Prostate gland (tissue), 2 donors: Measurements from ENCODE around the gene BORCS6. TPM values are rescaled to one million over a fixed set of nuclear protein-coding genes. Genes with fewer than 3 reads are reported as not detected.

Experiments used
- DNase-seq: peaks from one replicate; pipeline ENCODE4 v3.0.0-alpha.2; 2019; ENCODE audit warnings: low spot score
- H3K27ac ChIP-seq, 2 donors: fragments of 200-600 bp; sonication (generic); 2 replicates each; pipeline ENCODE4 v1.5.1; 2017 to 2019
- H3K27me3 ChIP-seq: fragments of 200-600 bp; sonication (generic); replicated peaks from 2 replicates; pipeline ENCODE4 v1.5.1; 2019; ENCODE audit not compliant: insufficient read depth
- H3K36me3 ChIP-seq, 2 donors: fragments of 200-600 bp; sonication (generic); 1 replicate in 1 of 2; 2 replicates in 1 of 2; pipeline versions ENCODE4 v1.5.1 to v1.8.1; 2017 to 2019
- H3K4me1 ChIP-seq: fragments of 200-600 bp; sonication (generic); replicated peaks from 2 replicates; pipeline ENCODE4 v1.5.1; 2019
- H3K4me3 ChIP-seq, 2 donors: fragments of 200-600 bp; sonication (generic); 2 replicates each; pipeline ENCODE4 v1.5.1; 2017 to 2019
- H3K9me3 ChIP-seq: fragments of 200-600 bp; sonication (generic); 2 replicates; pipeline ENCODE4 v1.5.1; 2017
- CTCF ChIP-seq, 4 experiments: fragments of 200-600 bp in 2 of 4; fragments of 450-650 bp in 2 of 4; sonication (generic) in 2 of 4; IDR thresholded peaks; 1 replicate in 3 of 4; 2 replicates in 1 of 4; pipeline ENCODE4 v1.5.1; 2016 to 2019; ENCODE audit warnings: antibody characterized with exemption in 4 of 4, mild to moderate bottlenecking in 2 of 4, moderate library complexity in 2 of 4
- POLR2A ChIP-seq: fragments of 450-650 bp; IDR thresholded peaks from one replicate; pipeline ENCODE4 v1.6.1; 2016; ENCODE audit warnings: antibody characterized with exemption, mild to moderate bottlenecking
- POLR2AphosphoS5 ChIP-seq: sonication (generic); formaldehyde crosslinking; IDR thresholded peaks from one replicate; pipeline ENCODE4 v1.6.1; 2017; ENCODE audit warnings: antibody characterized with exemption
- WGBS: methylation state at CpG from one replicate; pipeline ENCODE4 v1.1.5; 2018; 5-methylcytosine and 5-hydroxymethylcytosine counted together
- intact Hi-C: fragments of 100-400 bp; cut with DNase I; formaldehyde crosslinking; loops from one replicate; pipeline ENCODE4 v1.14.2; 2022
- total RNA-seq, 2 donors: library from RNA; depleted of rRNA; stranded (reverse); fragments of >200 nt; gene quantifications; one replicate each; pipeline ENCODE4 v1.1.0, GENCODE V29; 2016

BORCS6 gene
- total RNA-seq, 2 donors from 2014 or later, result 9.6 to 19.1 TPM

- H3K36me3 ChIP-seq, result peaks cover 51 to 62% of the 10 kb centered on the region in 2 donors
- WGBS, result 91% methylated on average over 29 of the region's 29 CpGs
- intact Hi-C loops, result loop anchor here (10.0 kb wide), 1 partner anchor 305 kb away; no protein-coding TSS in a partner anchor
- no peak overlapping the region for H3K4me3 ChIP-seq
- H3K27ac ChIP-seq, result peak overlapping the region; percentile 100
- H3K4me1 ChIP-seq, result peaks cover 17% of the 10 kb centered on the region
- DNase-seq, result no peak
- H3K27me3 ChIP-seq, result no peaks in the 10 kb centered on the region
- TF ChIP-seq POLR2AphosphoS5, result no peak
- no peak for TF ChIP-seq POLR2A
- TF ChIP-seq CTCF (IDR thresholded peaks at IDR 0.05), result no peak
- H3K9me3 ChIP-seq, result no peaks in the 10 kb centered on the region
These were observed 40.4 kb downstream of the BORCS6 start for GRCh38 chr17:8149419-8150193.

- Histone ChIP-seq H3K4me3 (no peak overlapping the region), H3K27me3 (no peaks in the 10 kb centered on the region), H3K9me3 (no peaks in the 10 kb centered on the region), H3K27ac (peak overlapping the region; percentile 7 to 44), H3K4me1 (peaks cover 16% of the 10 kb centered on the region), H3K36me3 (peaks cover 60 to 72% of the 10 kb centered on the region in 2 donors)
- no peak for DNase-seq
- no peak for TF ChIP-seq POLR2AphosphoS5
- TF ChIP-seq CTCF (IDR thresholded peaks at IDR 0.05), result no peak
- TF ChIP-seq POLR2A, result no peak
- 89% methylated on average over 13 of the region's 13 CpGs for WGBS
- intact Hi-C loops, result no loop called here
These were observed 41.4 kb downstream of the BORCS6 start for GRCh38 chr17:8148560-8148959.

- Histone ChIP-seq H3K36me3 (peaks cover 67 to 79% of the 10 kb centered on the region in 2 donors), H3K27me3 (no peaks in the 10 kb centered on the region), H3K4me1 (peaks cover 9% of the 10 kb centered on the region), H3K4me3 (no peak overlapping the region), H3K9me3 (no peaks in the 10 kb centered on the region), H3K27ac (peak overlapping the region; percentile 7 to 44)
- intact Hi-C loops, result no loop called here
- DNase-seq, result no peak
- no peak for TF ChIP-seq POLR2AphosphoS5
- no peak for TF ChIP-seq POLR2A
- TF ChIP-seq CTCF (IDR thresholded peaks at IDR 0.05), result no peak
- WGBS, result 91% methylated on average over 13 of the region's 13 CpGs
These were observed 42.1 kb downstream of the BORCS6 start for GRCh38 chr17:8147805-8148404.

GRCh38 chr17:8147141-8147804, 42.7 kb downstream of the BORCS6 start:
- H3K9me3 ChIP-seq, result no peaks in the 10 kb centered on the region
- TF ChIP-seq CTCF (IDR thresholded peaks at IDR 0.05), result no peak
- no peak for TF ChIP-seq POLR2A
- TF ChIP-seq POLR2AphosphoS5, result no peak
- no peak for DNase-seq
- H3K4me1 ChIP-seq, result peaks cover 5% of the 10 kb centered on the region
- intact Hi-C loops, result no loop called here
- 90% methylated on average over 26 of the region's 26 CpGs for WGBS
- H3K27ac ChIP-seq, result peak overlapping the region; percentile 7 to 44
- H3K27me3 ChIP-seq, result no peaks in the 10 kb centered on the region
- peaks cover 71 to 85% of the 10 kb centered on the region in 2 donors for H3K36me3 ChIP-seq
- H3K4me3 ChIP-seq, result no peak overlapping the region
